ENCODE data around the gene IFI16. TPM values are rescaled to one million over a fixed set of nuclear protein-coding genes. Genes with fewer than 3 reads are reported as not detected.

Gene IFI16
- total and polyA plus RNA-seq, 5 donors = 29.5 to 43.1 (median 34.1) TPM

GRCh38 chr1:158989424-158989823 is 20.3 kb upstream of the IFI16 start:
- Histone ChIP-seq H3K4me1 (ENCODE audit: control insufficient read depth, insufficient read depth, low read length) (no peaks in the 10 kb centered on the region), H3K9me3 (ENCODE audit: control insufficient read depth, low read length) (no peaks in the 10 kb centered on the region), H3K4me3 (ENCODE audit: low read length) (no peak overlapping the region), H3K27ac (ENCODE audit: low read length) (no peak overlapping the region), H3K27me3 (ENCODE audit: control insufficient read depth, insufficient read depth) (no peaks in the 10 kb centered on the region)
- 56% methylated on average over 1 of the region's 1 CpG for WGBS
- ATAC-seq (no peak), DNase-seq (no peak)
- intact Hi-C loops (cut with DNase I) = no loop called here

GRCh38 chr1:158992787-158993312 is 16.9 kb upstream of the IFI16 start:
- ATAC-seq (no peak), DNase-seq (no peak)
- H3K27ac ChIP-seq (ENCODE audit: low read length) = no peak overlapping the region
- H3K4me1 ChIP-seq (ENCODE audit: control insufficient read depth, insufficient read depth, low read length) = no peaks in the 10 kb centered on the region
- no peak overlapping the region for H3K4me3 ChIP-seq (ENCODE audit: low read length)
- H3K27me3 ChIP-seq (ENCODE audit: control insufficient read depth, insufficient read depth) = no peaks in the 10 kb centered on the region
- WGBS = 95% methylated on average over 4 of the region's 4 CpGs
- intact Hi-C loops (cut with DNase I) = loop anchor here in 2 of 4 donors (10.0 kb wide), 2 partner anchors 788 to 1028 kb away; no protein-coding TSS in a partner anchor
- H3K9me3 ChIP-seq (ENCODE audit: control insufficient read depth, low read length) = no peaks in the 10 kb centered on the region

- Histone ChIP-seq H3K4me3 (ENCODE audit: low read length) (no peak overlapping the region), H3K4me1 (ENCODE audit: control insufficient read depth, insufficient read depth, low read length) (no peaks in the 10 kb centered on the region), H3K9me3 (ENCODE audit: control insufficient read depth, low read length) (no peaks in the 10 kb centered on the region), H3K27ac (ENCODE audit: low read length) (no peak overlapping the region), H3K27me3 (ENCODE audit: control insufficient read depth, insufficient read depth) (no peaks in the 10 kb centered on the region)
- no peak for ATAC-seq
- intact Hi-C loops (cut with DNase I) = loop anchor here in 2 of 4 donors (5.0 to 10.0 kb wide), 3 partner anchors 792 to 1035 kb away; no protein-coding TSS in a partner anchor
- no peak for DNase-seq
- 70% methylated on average over 5 of the region's 5 CpGs for WGBS
Measured at GRCh38 chr1:158996998-158997397, 12.7 kb upstream of the IFI16 start.

GRCh38 chr1:158998037-158998780 is 11.5 kb upstream of the IFI16 start:
- Histone ChIP-seq H3K27ac (ENCODE audit: low read length) (no peak overlapping the region), H3K9me3 (ENCODE audit: control insufficient read depth, low read length) (no peaks in the 10 kb centered on the region), H3K27me3 (ENCODE audit: control insufficient read depth, insufficient read depth) (no peaks in the 10 kb centered on the region), H3K4me1 (ENCODE audit: control insufficient read depth, insufficient read depth, low read length) (no peaks in the 10 kb centered on the region), H3K4me3 (ENCODE audit: low read length) (peak overlapping the region; percentile 84)
- no peak for ATAC-seq
- no peak for DNase-seq
- intact Hi-C loops (cut with DNase I) = loop anchor here in 2 of 4 donors (5.0 to 10.0 kb wide), 3 partner anchors 793 to 1036 kb away; no protein-coding TSS in a partner anchor
- 44% methylated on average over 6 of the region's 6 CpGs for WGBS

- no peaks in the 10 kb centered on the region for H3K4me1 ChIP-seq (ENCODE audit: control insufficient read depth, insufficient read depth, low read length)
- ATAC-seq (peak; percentile 57 to 64), DNase-seq (peak; percentile 55 to 87 (median 83))
- peak overlapping the region; percentile 84 for H3K4me3 ChIP-seq (ENCODE audit: low read length)
- H3K27ac ChIP-seq (ENCODE audit: low read length) = peak overlapping the region; percentile 36
- H3K9me3 ChIP-seq (ENCODE audit: control insufficient read depth, low read length) = no peaks in the 10 kb centered on the region
- WGBS = 6% methylated on average over 13 of the region's 13 CpGs
- H3K27me3 ChIP-seq (ENCODE audit: control insufficient read depth, insufficient read depth) = no peaks in the 10 kb centered on the region
- intact Hi-C loops (cut with DNase I) = loop anchor here in 2 of 4 donors (5.0 to 10.0 kb wide), 3 partner anchors 794 to 1036 kb away; no protein-coding TSS in a partner anchor
Measured at GRCh38 chr1:158998781-158999161, 10.9 kb upstream of the IFI16 start.

GRCh38 chr1:158999316-159000069 is 10.2 kb upstream of the IFI16 start:
- Histone ChIP-seq H3K4me1 (ENCODE audit: control insufficient read depth, insufficient read depth, low read length) (no peaks in the 10 kb centered on the region), H3K4me3 (ENCODE audit: low read length) (peak overlapping the region; percentile 84), H3K27me3 (ENCODE audit: control insufficient read depth, insufficient read depth) (no peaks in the 10 kb centered on the region), H3K27ac (ENCODE audit: low read length) (peak overlapping the region; percentile 97), H3K9me3 (ENCODE audit: control insufficient read depth, low read length) (no peaks in the 10 kb centered on the region)
- ATAC-seq (peak; percentile 97 to 98), DNase-seq (peak; percentile 85 to 88 (median 86))
- WGBS = 13% methylated on average over 11 of the region's 11 CpGs
- intact Hi-C loops (cut with DNase I) = loop anchor here in 2 of 4 donors (5.0 to 10.0 kb wide), 3 partner anchors 795 to 1037 kb away; no protein-coding TSS in a partner anchor

- intact Hi-C loops (cut with DNase I) = no loop called here
- Histone ChIP-seq H3K27me3 (ENCODE audit: control insufficient read depth, insufficient read depth) (no peaks in the 10 kb centered on the region), H3K9me3 (ENCODE audit: control insufficient read depth, low read length) (no peaks in the 10 kb centered on the region), H3K4me1 (ENCODE audit: control insufficient read depth, insufficient read depth, low read length) (no peaks in the 10 kb centered on the region), H3K27ac (ENCODE audit: low read length) (peak overlapping the region; percentile 97), H3K4me3 (ENCODE audit: low read length) (peak overlapping the region; percentile 76)
- ATAC-seq (no peak), DNase-seq (no peak)
- 19% methylated on average over 6 of the region's 6 CpGs for WGBS
Measured at GRCh38 chr1:159000070-159000409, 9.7 kb upstream of the IFI16 start.

GRCh38 chr1:159000625-159001024 is 9.1 kb upstream of the IFI16 start:
- no peaks in the 10 kb centered on the region for H3K4me1 ChIP-seq (ENCODE audit: control insufficient read depth, insufficient read depth, low read length)

GRCh38 chr1:159005161-159005560 is 4.5 kb upstream of the IFI16 start:
- intact Hi-C loops (cut with DNase I) = no loop called here
- H3K27ac ChIP-seq (ENCODE audit: low read length) = peak overlapping the region; percentile 57
- no peaks in the 10 kb centered on the region for H3K9me3 ChIP-seq (ENCODE audit: control insufficient read depth, low read length)
- no peaks in the 10 kb centered on the region for H3K4me1 ChIP-seq (ENCODE audit: control insufficient read depth, insufficient read depth, low read length)
- H3K27me3 ChIP-seq (ENCODE audit: control insufficient read depth, insufficient read depth) = no peaks in the 10 kb centered on the region
- no peak overlapping the region for H3K4me3 ChIP-seq (ENCODE audit: low read length)
- ATAC-seq (no peak), DNase-seq (no peak)

More at GRCh38 chr1:159000625-159001024, 9.1 kb upstream of the IFI16 start:
- intact Hi-C loops (cut with DNase I) = no loop called here
- peak; percentile 89 to 92 (median 90) for DNase-seq
- H3K9me3 ChIP-seq (ENCODE audit: control insufficient read depth, low read length) = no peaks in the 10 kb centered on the region
- H3K4me3 ChIP-seq (ENCODE audit: low read length) = peak overlapping the region; percentile 76
- H3K27me3 ChIP-seq (ENCODE audit: control insufficient read depth, insufficient read depth) = no peaks in the 10 kb centered on the region
- 8% methylated on average over 1 of the region's 1 CpG for WGBS
- peak; percentile 89 to 91 for ATAC-seq
- no peak overlapping the region for H3K27ac ChIP-seq (ENCODE audit: low read length)

GRCh38 chr1:159005676-159006075 is 4.0 kb upstream of the IFI16 start:
- Histone ChIP-seq H3K27ac (ENCODE audit: low read length) (peak overlapping the region; percentile 57), H3K4me3 (ENCODE audit: low read length) (no peak overlapping the region), H3K9me3 (ENCODE audit: control insufficient read depth, low read length) (no peaks in the 10 kb centered on the region), H3K27me3 (ENCODE audit: control insufficient read depth, insufficient read depth) (no peaks in the 10 kb centered on the region), H3K4me1 (ENCODE audit: control insufficient read depth, insufficient read depth, low read length) (no peaks in the 10 kb centered on the region)
- DNase-seq (peak in 2 of 3 donors; percentile 29 to 60), ATAC-seq (peak; percentile 56 to 71)
- intact Hi-C loops (cut with DNase I) = no loop called here
- WGBS = 33% methylated on average over 6 of the region's 6 CpGs

All from right cardiac atrium (tissue), 5 donors.